ENCODE results near the gene SOX3. TPM values are rescaled to one million over a fixed set of nuclear protein-coding genes. Genes with fewer than 3 reads are reported as not detected.

SOX3 gene
- total RNA-seq = 10 to 100 TPM in 1 of 2 donors, not detected in 1; 10.5 TPM

- Histone ChIP-seq H3K4me3 (no peak within 1 kb of the TSS), H3K27me3 (replicated peaks; ENCODE audit: insufficient read depth) (peaks cover 2% of the 10 kb centered on the region), H3K4me1 (replicated peaks) (no peaks in the 10 kb centered on the region), H3K27ac (no peak within 1 kb of the TSS), H3K9me3 (no peaks in the 10 kb centered on the region), H3K36me3 (no peaks in the 10 kb centered on the region)
- no peak for DNase-seq (ENCODE audit: low spot score)
- 4% methylated on average over 14 of the region's 87 CpGs for WGBS
- intact Hi-C loops (cut with DNase I) = no loop called here
- TF ChIP-seq POLR2A (IDR thresholded peaks at IDR 0.05) = no peak
- TF ChIP-seq POLR2AphosphoS5 (IDR thresholded peaks at IDR 0.05) = no peak
Measured at GRCh38 chrX:140504371-140505324, at the start of gene SOX3. TSS of gene SOX3 (minus strand) at chrX:140505069. CDS start at chrX:140505060, 9 bp downstream.

- 88% methylated on average over 1 of the region's 1 CpG for WGBS
- intact Hi-C loops (cut with DNase I) = no loop called here
Measured at GRCh38 chrX:140548985-140549384, 44.1 kb upstream of the SOX3 start.

GRCh38 chrX:140526171-140526570 is 21.3 kb upstream of the SOX3 start:
- DNase-seq (ENCODE audit: low spot score) = no peak
- TF ChIP-seq POLR2A (IDR thresholded peaks at IDR 0.05) (no peak), CTCF (IDR thresholded peaks at IDR 0.05) (no peak)
- H3K36me3 ChIP-seq = no peaks in the 10 kb centered on the region
- 37% methylated on average over 5 of the region's 5 CpGs for WGBS
- H3K27ac ChIP-seq = no peak overlapping the region
- no peaks in the 10 kb centered on the region for H3K27me3 ChIP-seq (replicated peaks; ENCODE audit: insufficient read depth)
- no peak overlapping the region for H3K4me3 ChIP-seq
- intact Hi-C loops (cut with DNase I) = no loop called here
- H3K9me3 ChIP-seq = no peaks in the 10 kb centered on the region
- no peaks in the 10 kb centered on the region for H3K4me1 ChIP-seq (replicated peaks)

More at GRCh38 chrX:140548985-140549384, 44.1 kb upstream of the SOX3 start:
- TF ChIP-seq CTCF (IDR thresholded peaks at IDR 0.05) (no peak), POLR2AphosphoS5 (IDR thresholded peaks at IDR 0.05) (no peak)
- Histone ChIP-seq H3K4me1 (replicated peaks) (no peaks in the 10 kb centered on the region), H3K27ac (no peak overlapping the region), H3K27me3 (replicated peaks; ENCODE audit: insufficient read depth) (no peaks in the 10 kb centered on the region), H3K36me3 (no peaks in the 10 kb centered on the region), H3K4me3 (no peak overlapping the region), H3K9me3 (no peaks in the 10 kb centered on the region)
- no peak for DNase-seq (ENCODE audit: low spot score)

GRCh38 chrX:140525448-140525847 is 20.6 kb upstream of the SOX3 start:
- H3K4me3 ChIP-seq = no peak overlapping the region
- DNase-seq (ENCODE audit: low spot score) = no peak
- no peaks in the 10 kb centered on the region for H3K4me1 ChIP-seq (replicated peaks)
- H3K27me3 ChIP-seq (replicated peaks; ENCODE audit: insufficient read depth) = no peaks in the 10 kb centered on the region
- no peaks in the 10 kb centered on the region for H3K36me3 ChIP-seq
- TF ChIP-seq CTCF (IDR thresholded peaks at IDR 0.05) = no peak
- TF ChIP-seq POLR2A (IDR thresholded peaks at IDR 0.05) = no peak
- no peak for TF ChIP-seq POLR2AphosphoS5 (IDR thresholded peaks at IDR 0.05)
- no peaks in the 10 kb centered on the region for H3K9me3 ChIP-seq
- no peak overlapping the region for H3K27ac ChIP-seq
- intact Hi-C loops (cut with DNase I) = no loop called here
- WGBS = 41% methylated on average over 2 of the region's 2 CpGs

- WGBS = 61% methylated on average over 2 of the region's 2 CpGs
- no peaks in the 10 kb centered on the region for H3K9me3 ChIP-seq
- no peaks in the 10 kb centered on the region for H3K4me1 ChIP-seq (replicated peaks)
- intact Hi-C loops (cut with DNase I) = no loop called here
- no peak for TF ChIP-seq CTCF (IDR thresholded peaks at IDR 0.05)
- TF ChIP-seq POLR2A (IDR thresholded peaks at IDR 0.05) = no peak
- no peak for TF ChIP-seq POLR2AphosphoS5 (IDR thresholded peaks at IDR 0.05)
- DNase-seq (ENCODE audit: low spot score) = no peak
- H3K4me3 ChIP-seq = no peak overlapping the region
- H3K27me3 ChIP-seq (replicated peaks; ENCODE audit: insufficient read depth) = no peaks in the 10 kb centered on the region
- no peak overlapping the region for H3K27ac ChIP-seq
- no peaks in the 10 kb centered on the region for H3K36me3 ChIP-seq
Measured at GRCh38 chrX:140524556-140524955, 19.7 kb upstream of the SOX3 start.

Data from prostate gland (tissue), 2 donors.